Measurements from ENCODE around the gene CHRNA7. TPM values are rescaled to one million over a fixed set of nuclear protein-coding genes. Genes with fewer than 3 reads are reported as not detected.

Gene CHRNA7
- total RNA-seq, 4 donors from 2014 or later, result 0.35 to 6.5 (median 0.66) TPM

DNA sequence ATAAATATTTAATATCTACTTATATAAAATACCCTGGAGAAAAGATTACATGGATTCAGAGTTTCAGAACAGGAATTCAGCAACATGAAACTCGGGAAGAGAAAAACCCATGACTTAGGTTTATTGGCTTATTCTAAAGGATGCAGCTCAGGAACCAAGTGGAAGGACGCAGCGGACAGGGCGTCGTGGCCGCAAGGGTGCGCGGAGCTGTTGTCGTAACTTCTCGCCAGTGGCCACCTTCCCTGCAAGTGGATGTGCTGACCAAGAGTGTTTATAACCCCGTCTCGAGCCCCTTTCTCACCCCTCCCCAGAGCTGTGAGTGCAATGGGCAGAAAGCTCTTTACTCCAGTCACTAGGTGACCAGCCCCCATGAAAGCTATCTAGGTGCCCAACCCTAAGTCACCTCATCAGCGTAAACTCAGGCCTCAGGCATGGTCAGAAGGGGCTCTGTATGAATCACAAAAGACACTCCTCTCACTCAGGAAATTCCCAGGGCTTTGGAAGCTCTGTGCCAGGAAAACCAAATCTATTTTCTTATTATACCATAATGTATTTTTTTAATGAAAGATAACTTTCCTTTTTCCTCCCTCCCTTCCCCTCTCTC lies 77.3 kb downstream of the CHRNA7 start:
- DNase-seq (no peak), ATAC-seq (no peak)
- H3K4me3 ChIP-seq, result no peak overlapping the region
- in situ Hi-C loops (cut with MboI; ENCODE audit: low sequenced_read_pairs in 4 of 4), result no loop called here
- no peaks in the 10 kb centered on the region for H3K9me3 ChIP-seq
- no peaks in the 10 kb centered on the region for H3K27me3 ChIP-seq
- H3K36me3 ChIP-seq, result no peaks in the 10 kb centered on the region
- TF ChIP-seq POLR2A (IDR thresholded peaks at IDR 0.05), result no peak
- H3K4me1 ChIP-seq, result peaks cover 0 to 8% of the 10 kb centered on the region in 2 donors
- no peak overlapping the region for H3K27ac ChIP-seq
- intact Hi-C loops (cut with DNase I; ENCODE audit: low total_unique reads), result no loop called here

DNA sequence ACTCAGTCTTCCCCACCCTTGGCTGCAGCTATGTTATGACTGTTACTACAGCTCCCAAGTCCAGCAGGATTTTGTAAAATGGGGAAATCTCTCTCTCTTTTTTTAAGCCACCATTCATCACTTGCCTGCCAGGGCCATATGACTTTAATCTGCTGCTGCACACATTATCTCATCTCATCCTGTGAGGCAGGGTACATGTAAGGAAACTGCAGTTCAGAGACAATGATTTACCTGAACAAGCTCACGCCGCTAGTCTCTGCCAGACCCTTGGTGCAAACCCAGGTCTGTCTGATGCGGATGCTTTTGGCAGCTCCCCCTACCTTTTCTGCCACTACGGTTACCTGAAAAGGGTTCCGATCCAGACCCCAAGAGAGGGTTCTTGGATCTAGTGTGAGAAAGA lies 78.3 kb downstream of the CHRNA7 start:
- Histone ChIP-seq H3K9me3 (no peaks in the 10 kb centered on the region), H3K27ac (no peak overlapping the region), H3K36me3 (no peaks in the 10 kb centered on the region), H3K4me3 (no peak overlapping the region), H3K27me3 (no peaks in the 10 kb centered on the region), H3K4me1 (peaks cover 0 to 8% of the 10 kb centered on the region in 2 donors)
- DNase-seq (no peak), ATAC-seq (no peak)
- in situ Hi-C loops (cut with MboI; ENCODE audit: low sequenced_read_pairs in 4 of 4), result no loop called here
- TF ChIP-seq, protein P1, sequence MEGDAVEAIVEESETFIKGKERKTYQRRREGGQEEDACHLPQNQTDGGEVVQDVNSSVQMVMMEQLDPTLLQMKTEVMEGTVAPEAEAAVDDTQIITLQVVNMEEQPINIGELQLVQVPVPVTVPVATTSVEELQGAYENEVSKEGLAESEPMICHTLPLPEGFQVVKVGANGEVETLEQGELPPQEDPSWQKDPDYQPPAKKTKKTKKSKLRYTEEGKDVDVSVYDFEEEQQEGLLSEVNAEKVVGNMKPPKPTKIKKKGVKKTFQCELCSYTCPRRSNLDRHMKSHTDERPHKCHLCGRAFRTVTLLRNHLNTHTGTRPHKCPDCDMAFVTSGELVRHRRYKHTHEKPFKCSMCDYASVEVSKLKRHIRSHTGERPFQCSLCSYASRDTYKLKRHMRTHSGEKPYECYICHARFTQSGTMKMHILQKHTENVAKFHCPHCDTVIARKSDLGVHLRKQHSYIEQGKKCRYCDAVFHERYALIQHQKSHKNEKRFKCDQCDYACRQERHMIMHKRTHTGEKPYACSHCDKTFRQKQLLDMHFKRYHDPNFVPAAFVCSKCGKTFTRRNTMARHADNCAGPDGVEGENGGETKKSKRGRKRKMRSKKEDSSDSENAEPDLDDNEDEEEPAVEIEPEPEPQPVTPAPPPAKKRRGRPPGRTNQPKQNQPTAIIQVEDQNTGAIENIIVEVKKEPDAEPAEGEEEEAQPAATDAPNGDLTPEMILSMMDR (IDR thresholded peaks at IDR 0.05 in 4 of 5, conservative IDR thresholded peaks at IDR 0.05 in 1 of 5), result no peak
- no peak for TF ChIP-seq POLR2A (IDR thresholded peaks at IDR 0.05)
- intact Hi-C loops (cut with DNase I; ENCODE audit: low total_unique reads), result no loop called here

DNA sequence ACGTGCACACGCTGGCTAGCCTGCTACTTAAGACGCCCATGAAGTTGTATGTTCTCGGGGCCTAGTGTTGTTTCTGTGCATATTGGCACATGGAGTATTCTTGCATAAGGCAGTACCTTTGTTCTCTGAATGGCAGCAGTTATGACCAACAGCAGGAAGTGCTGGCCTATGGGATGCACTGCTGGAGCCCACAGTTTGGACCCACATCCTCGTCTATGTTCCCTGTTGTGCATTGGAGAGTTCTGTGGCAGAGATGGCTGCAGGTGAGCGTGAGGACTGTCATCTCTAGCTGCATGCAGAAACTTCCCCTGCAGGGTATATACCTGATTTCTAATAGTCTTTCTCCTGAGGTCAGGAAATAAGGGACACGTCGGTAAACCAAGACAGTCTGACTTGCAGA lies 81.8 kb downstream of the CHRNA7 start:
- no peaks in the 10 kb centered on the region for H3K36me3 ChIP-seq
- no peaks in the 10 kb centered on the region for H3K9me3 ChIP-seq
- no peaks in the 10 kb centered on the region for H3K4me1 ChIP-seq
- no peak overlapping the region for H3K27ac ChIP-seq
- intact Hi-C loops (cut with DNase I; ENCODE audit: low total_unique reads), result no loop called here
- in situ Hi-C loops (cut with MboI; ENCODE audit: low sequenced_read_pairs in 4 of 4), result no loop called here
- no peak overlapping the region for H3K4me3 ChIP-seq
- TF ChIP-seq POLR2A (IDR thresholded peaks at IDR 0.05), result no peak
- TF ChIP-seq, protein P1 (IDR thresholded peaks at IDR 0.05 in 4 of 5, conservative IDR thresholded peaks at IDR 0.05 in 1 of 5), result no peak
- no peaks in the 10 kb centered on the region for H3K27me3 ChIP-seq
- ATAC-seq (no peak), DNase-seq (no peak)

DNA sequence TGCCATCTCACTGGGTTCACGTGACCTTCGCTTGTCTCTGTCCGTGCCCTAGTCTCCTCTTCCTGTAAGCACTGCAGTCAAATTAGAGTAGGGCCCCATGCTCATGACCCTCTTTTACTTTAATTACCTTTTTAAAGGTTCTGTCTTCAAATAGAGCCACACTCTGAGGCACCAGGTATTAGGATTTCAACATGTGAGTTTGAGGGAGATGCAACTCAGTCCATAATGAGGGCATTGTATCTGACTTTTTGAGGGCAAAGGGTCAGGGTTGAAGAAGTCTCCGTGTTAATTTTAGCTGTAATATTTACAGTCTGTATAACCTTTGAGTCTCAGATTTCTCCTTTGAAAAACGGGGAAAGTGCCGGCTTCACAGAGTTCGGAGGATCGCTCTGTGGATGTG lies 82.9 kb downstream of the CHRNA7 start:
- intact Hi-C loops (cut with DNase I; ENCODE audit: low total_unique reads) (no loop called here), in situ Hi-C loops (cut with MboI; ENCODE audit: low sequenced_read_pairs in 4 of 4) (no loop called here)
- H3K4me1 ChIP-seq, result no peaks in the 10 kb centered on the region
- H3K27ac ChIP-seq, result no peak overlapping the region
- TF ChIP-seq POLR2A (IDR thresholded peaks at IDR 0.05), result no peak
- TF ChIP-seq, protein P1 (IDR thresholded peaks at IDR 0.05 in 4 of 5, conservative IDR thresholded peaks at IDR 0.05 in 1 of 5), result no peak
- no peaks in the 10 kb centered on the region for H3K36me3 ChIP-seq
- no peaks in the 10 kb centered on the region for H3K27me3 ChIP-seq
- no peaks in the 10 kb centered on the region for H3K9me3 ChIP-seq
- DNase-seq, result no peak
- no peak overlapping the region for H3K4me3 ChIP-seq
- no peak for ATAC-seq

DNA sequence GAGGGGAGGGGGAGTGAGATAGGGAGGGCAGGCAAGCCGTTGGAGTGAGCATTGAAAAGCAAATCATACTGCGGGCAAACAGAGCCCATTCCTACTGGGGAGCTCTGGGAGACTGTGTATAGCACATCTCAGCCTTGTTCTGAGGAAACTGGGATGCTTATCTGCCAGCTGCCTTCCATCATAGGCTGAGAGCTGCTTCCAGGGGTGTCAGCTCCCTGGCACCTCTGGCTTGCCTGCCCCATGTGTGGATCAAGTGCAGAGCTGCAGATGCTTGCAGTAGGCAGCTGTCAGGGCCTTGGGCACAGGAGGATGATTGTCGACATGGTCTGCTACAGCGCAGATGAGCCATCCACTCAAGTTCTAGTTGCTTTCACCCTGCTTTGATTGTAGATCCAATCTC lies 86.8 kb downstream of the CHRNA7 start:
- H3K4me1 ChIP-seq, result no peaks in the 10 kb centered on the region
- ATAC-seq (no peak), DNase-seq (no peak)
- H3K27ac ChIP-seq, result no peak overlapping the region
- no peaks in the 10 kb centered on the region for H3K9me3 ChIP-seq
- H3K27me3 ChIP-seq, result no peaks in the 10 kb centered on the region
- in situ Hi-C loops (cut with MboI; ENCODE audit: low sequenced_read_pairs in 4 of 4), result no loop called here
- no peak overlapping the region for H3K4me3 ChIP-seq
- no peaks in the 10 kb centered on the region for H3K36me3 ChIP-seq
- intact Hi-C loops (cut with DNase I; ENCODE audit: low total_unique reads), result no loop called here
- no peak for TF ChIP-seq POLR2A (IDR thresholded peaks at IDR 0.05)
- TF ChIP-seq, protein P1 (IDR thresholded peaks at IDR 0.05 in 4 of 5, conservative IDR thresholded peaks at IDR 0.05 in 1 of 5), result no peak
